Prostate gland (tissue), 2 donors: ENCODE data around the gene CDH13. TPM values are rescaled to one million over a fixed set of nuclear protein-coding genes. Genes with fewer than 3 reads are reported as not detected.
A peak's percentile ranks its signal among the peaks of the same experiment; 100 is the strongest.

ENCODE experiments used
- DNase-seq: peaks from one replicate; pipeline ENCODE4 v3.0.0-alpha.2; 2019; ENCODE audit warnings: low spot score
- H3K27ac ChIP-seq, 2 donors: fragments of 200-600 bp; sonication (generic); 2 replicates each; pipeline ENCODE4 v1.5.1; 2017 to 2019
- H3K27me3 ChIP-seq: fragments of 200-600 bp; sonication (generic); replicated peaks from 2 replicates; pipeline ENCODE4 v1.5.1; 2019; ENCODE audit not compliant: insufficient read depth
- H3K36me3 ChIP-seq, 2 donors: fragments of 200-600 bp; sonication (generic); 1 replicate in 1 of 2; 2 replicates in 1 of 2; pipeline versions ENCODE4 v1.5.1 to v1.8.1; 2017 to 2019
- H3K4me1 ChIP-seq: fragments of 200-600 bp; sonication (generic); replicated peaks from 2 replicates; pipeline ENCODE4 v1.5.1; 2019
- H3K4me3 ChIP-seq, 2 donors: fragments of 200-600 bp; sonication (generic); 2 replicates each; pipeline ENCODE4 v1.5.1; 2017 to 2019
- H3K9me3 ChIP-seq: fragments of 200-600 bp; sonication (generic); 2 replicates; pipeline ENCODE4 v1.5.1; 2017
- POLR2A ChIP-seq: fragments of 450-650 bp; IDR thresholded peaks from one replicate; pipeline ENCODE4 v1.6.1; 2016; ENCODE audit warnings: antibody characterized with exemption, mild to moderate bottlenecking
- POLR2AphosphoS5 ChIP-seq: sonication (generic); formaldehyde crosslinking; IDR thresholded peaks from one replicate; pipeline ENCODE4 v1.6.1; 2017; ENCODE audit warnings: antibody characterized with exemption
- WGBS: methylation state at CpG from one replicate; pipeline ENCODE4 v1.1.5; 2018; 5-methylcytosine and 5-hydroxymethylcytosine counted together
- intact Hi-C: fragments of 100-400 bp; cut with DNase I; formaldehyde crosslinking; loops from one replicate; pipeline ENCODE4 v1.14.2; 2022
- total RNA-seq, 2 donors: library from RNA; depleted of rRNA; stranded (reverse); fragments of >200 nt; gene quantifications; one replicate each; pipeline ENCODE4 v1.1.0, GENCODE V29; 2016
- TF ChIP-seq, protein P1 (sequence below), 4 experiments: fragments of 200-600 bp in 2 of 4; fragments of 450-650 bp in 2 of 4; sonication (generic) in 2 of 4; IDR thresholded peaks; 1 replicate in 3 of 4; 2 replicates in 1 of 4; pipeline ENCODE4 v1.5.1; 2016 to 2019; ENCODE audit warnings: antibody characterized with exemption in 4 of 4, mild to moderate bottlenecking in 2 of 4, moderate library complexity in 2 of 4

Gene CDH13
- total RNA-seq, 2 donors from 2014 or later: 20.6 to 23.0 TPM

DNA sequence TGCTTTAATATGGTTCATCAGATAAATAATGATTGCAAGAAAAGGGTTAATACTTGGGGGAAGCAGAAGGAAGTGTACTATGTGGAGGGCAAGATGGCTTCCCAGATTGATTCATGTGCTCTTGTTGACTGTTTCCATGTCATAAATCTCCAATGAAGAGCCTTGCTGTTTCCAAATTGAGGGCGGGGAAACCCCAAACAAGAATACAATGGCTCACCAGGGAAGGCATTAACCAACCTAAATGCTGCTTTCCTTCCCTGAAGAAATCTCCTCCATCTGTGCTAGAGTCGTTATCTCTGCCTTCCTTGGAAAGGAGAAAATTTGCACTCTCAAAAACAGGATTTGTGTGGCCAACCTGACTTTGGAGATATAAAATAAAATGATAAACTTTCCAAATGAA, 28.0 kb upstream of the CDH13 start:
- H3K9me3 ChIP-seq: no peaks in the 10 kb centered on the region
- intact Hi-C loops: no loop called here

DNA sequence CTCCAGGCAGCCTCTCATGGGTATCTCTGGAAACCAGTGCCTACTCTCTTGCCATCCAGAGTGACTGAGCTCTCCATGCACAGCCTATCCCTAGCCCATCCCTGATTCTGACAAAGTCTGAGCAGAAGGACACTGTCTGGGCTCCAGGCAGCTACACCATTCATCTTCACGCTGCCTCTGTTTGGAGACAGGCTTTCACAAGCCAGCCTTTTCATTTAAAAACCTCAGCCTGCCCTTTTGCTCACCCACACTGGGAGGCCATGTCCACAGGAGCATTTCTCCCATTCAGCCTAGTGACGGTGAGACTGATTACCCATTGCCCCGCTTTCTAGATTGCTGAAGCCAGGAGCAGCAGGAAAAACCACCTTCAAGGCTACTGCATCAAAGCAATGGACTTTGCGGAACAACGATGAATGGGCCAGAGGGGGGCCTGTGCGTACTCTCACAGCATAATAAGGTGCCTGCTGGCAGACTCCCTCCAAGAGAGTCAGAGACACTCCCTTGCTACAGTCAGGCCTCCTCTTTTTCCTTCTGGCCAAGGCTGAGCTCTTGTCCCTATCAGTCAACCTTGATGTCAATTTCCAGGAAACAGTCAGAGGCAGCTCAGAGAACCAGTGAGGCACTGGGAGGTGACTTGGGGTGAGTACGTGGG, 24.7 kb upstream of the CDH13 start:
- Histone ChIP-seq H3K27me3 (no peaks in the 10 kb centered on the region), H3K27ac (no peak overlapping the region), H3K4me1 (no peaks in the 10 kb centered on the region), H3K4me3 (no peak overlapping the region), H3K36me3 (no peaks in the 10 kb centered on the region), H3K9me3 (no peaks in the 10 kb centered on the region)
- intact Hi-C loops: no loop called here
- TF ChIP-seq POLR2A (no peak), POLR2AphosphoS5 (no peak)
- TF ChIP-seq, protein P1, sequence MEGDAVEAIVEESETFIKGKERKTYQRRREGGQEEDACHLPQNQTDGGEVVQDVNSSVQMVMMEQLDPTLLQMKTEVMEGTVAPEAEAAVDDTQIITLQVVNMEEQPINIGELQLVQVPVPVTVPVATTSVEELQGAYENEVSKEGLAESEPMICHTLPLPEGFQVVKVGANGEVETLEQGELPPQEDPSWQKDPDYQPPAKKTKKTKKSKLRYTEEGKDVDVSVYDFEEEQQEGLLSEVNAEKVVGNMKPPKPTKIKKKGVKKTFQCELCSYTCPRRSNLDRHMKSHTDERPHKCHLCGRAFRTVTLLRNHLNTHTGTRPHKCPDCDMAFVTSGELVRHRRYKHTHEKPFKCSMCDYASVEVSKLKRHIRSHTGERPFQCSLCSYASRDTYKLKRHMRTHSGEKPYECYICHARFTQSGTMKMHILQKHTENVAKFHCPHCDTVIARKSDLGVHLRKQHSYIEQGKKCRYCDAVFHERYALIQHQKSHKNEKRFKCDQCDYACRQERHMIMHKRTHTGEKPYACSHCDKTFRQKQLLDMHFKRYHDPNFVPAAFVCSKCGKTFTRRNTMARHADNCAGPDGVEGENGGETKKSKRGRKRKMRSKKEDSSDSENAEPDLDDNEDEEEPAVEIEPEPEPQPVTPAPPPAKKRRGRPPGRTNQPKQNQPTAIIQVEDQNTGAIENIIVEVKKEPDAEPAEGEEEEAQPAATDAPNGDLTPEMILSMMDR (IDR thresholded peaks at IDR 0.05): no peak
- DNase-seq: no peak
- 82% methylated on average over 7 of the region's 7 CpGs for WGBS

More for the DNA sequence above, 28.0 kb upstream of the CDH13 start:
- WGBS: 42% methylated on average over 2 of the region's 2 CpGs
- TF ChIP-seq POLR2AphosphoS5: no peak
- no peak for TF ChIP-seq POLR2A
- TF ChIP-seq, protein P1 (IDR thresholded peaks at IDR 0.05): no peak
- DNase-seq: no peak
- H3K36me3 ChIP-seq: no peaks in the 10 kb centered on the region
- no peaks in the 10 kb centered on the region for H3K4me1 ChIP-seq
- H3K27ac ChIP-seq: no peak overlapping the region
- H3K4me3 ChIP-seq: no peak overlapping the region
- peaks cover 4% of the 10 kb centered on the region for H3K27me3 ChIP-seq

DNA sequence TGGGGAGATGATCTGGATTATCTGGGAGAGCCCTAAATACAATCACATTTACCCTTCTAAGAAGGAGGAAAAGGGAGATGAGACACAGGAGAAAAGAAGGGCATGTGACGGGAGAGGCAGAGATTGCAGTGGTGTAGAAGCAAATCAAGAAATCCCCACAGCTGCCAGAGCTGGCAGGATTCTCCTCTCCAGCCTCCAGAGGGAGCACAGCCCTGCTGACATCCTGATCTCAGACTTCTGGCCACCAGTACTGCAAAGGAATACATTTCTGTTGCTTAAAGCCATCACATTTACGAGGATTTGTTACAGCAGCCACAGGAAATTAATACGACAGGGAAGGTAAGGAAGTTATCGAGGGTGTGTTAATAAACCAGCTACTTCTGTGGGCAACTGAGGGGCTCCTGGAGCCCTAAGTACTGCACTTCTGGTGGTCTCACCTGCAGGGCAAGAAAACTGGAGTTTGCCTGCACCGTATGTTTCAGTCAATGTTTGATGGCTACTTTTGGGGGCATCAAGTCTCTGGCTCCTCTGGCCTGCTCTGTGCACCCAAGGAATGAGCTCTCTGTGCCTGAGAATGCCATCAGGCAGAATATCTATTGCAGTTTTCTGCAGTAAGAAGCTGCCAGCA, 22.9 kb upstream of the CDH13 start:
- no peaks in the 10 kb centered on the region for H3K27me3 ChIP-seq
- peak; percentile 51 for DNase-seq
- TF ChIP-seq POLR2A (no peak), POLR2AphosphoS5 (no peak)
- TF ChIP-seq, protein P1 (IDR thresholded peaks at IDR 0.05): peak in 3 of 4 experiments; percentile 33 to 76 (median 39)
- H3K36me3 ChIP-seq: no peaks in the 10 kb centered on the region
- H3K9me3 ChIP-seq: no peaks in the 10 kb centered on the region
- 13% methylated on average over 5 of the region's 5 CpGs for WGBS
- intact Hi-C loops: no loop called here
- H3K4me1 ChIP-seq: no peaks in the 10 kb centered on the region
- H3K27ac ChIP-seq: no peak overlapping the region
- H3K4me3 ChIP-seq: no peak overlapping the region

DNA sequence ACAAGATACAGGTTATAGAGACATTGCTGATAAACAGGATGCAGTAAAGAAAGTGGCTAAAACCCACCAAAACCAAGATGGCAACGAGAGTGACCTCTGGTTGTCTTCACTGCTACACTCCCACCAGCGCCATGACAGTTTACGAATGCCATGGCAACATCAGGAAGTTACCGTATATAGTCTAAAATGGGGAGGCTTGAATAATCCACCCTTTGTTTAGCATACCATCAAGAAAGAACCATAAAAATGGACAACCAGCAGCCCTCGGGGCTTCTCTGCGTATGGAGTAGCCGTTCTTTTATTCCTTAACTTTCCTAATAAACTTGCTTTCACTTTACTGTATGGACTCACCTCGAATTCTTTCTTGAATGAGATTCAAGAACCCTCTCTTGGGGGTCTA, 21.7 kb upstream of the CDH13 start:
- Histone ChIP-seq H3K9me3 (no peaks in the 10 kb centered on the region), H3K4me1 (no peaks in the 10 kb centered on the region), H3K36me3 (no peaks in the 10 kb centered on the region), H3K4me3 (no peak overlapping the region), H3K27ac (no peak overlapping the region), H3K27me3 (no peaks in the 10 kb centered on the region)
- no peak for DNase-seq
- TF ChIP-seq POLR2AphosphoS5 (no peak), POLR2A (no peak)
- 86% methylated on average over 8 of the region's 8 CpGs for WGBS
- intact Hi-C loops: no loop called here

DNA sequence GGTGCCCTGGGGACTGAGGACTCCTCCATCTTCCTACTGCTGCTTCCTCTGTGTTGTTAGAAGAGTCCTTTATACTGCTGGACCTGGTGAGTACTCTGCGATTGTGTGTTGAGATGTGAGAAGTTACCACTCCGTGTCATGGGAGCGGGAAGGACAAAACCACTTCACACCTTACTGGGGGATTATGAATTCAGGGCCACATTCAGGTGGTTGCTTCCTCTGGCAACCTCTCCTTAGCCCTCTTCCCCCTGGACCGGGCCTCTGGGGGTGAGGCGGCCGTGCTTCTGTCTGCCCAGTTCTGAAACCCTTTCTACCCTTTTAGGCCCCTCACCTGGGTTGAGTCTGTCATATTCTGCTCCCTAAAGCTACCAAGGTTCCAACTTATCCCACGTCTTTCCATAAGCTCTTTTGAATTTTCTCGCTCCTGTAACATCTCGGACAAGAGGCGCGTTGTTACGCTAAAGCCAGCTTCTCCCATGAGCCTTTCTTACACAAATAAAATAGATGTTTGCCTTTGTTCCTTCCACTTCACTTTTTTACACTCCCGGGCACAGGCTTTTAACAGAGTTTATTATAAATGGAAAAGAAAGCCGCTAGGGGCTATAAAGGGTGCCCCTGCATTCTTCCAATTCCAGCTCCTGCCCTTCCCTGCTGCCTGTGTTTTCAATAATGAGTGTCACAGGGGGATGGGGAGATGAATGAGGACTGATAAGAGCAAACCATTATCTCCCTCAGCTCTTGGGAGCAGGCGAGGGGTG, 20.7 kb upstream of the CDH13 start:
- no peaks in the 10 kb centered on the region for H3K27me3 ChIP-seq
- no peaks in the 10 kb centered on the region for H3K4me1 ChIP-seq
- no peak for TF ChIP-seq POLR2A
- TF ChIP-seq, protein P1 (IDR thresholded peaks at IDR 0.05): no peak
- TF ChIP-seq POLR2AphosphoS5: no peak
- DNase-seq: no peak
- H3K27ac ChIP-seq: no peak overlapping the region
- no peaks in the 10 kb centered on the region for H3K36me3 ChIP-seq
- H3K4me3 ChIP-seq: no peak overlapping the region
- intact Hi-C loops: no loop called here
- H3K9me3 ChIP-seq: no peaks in the 10 kb centered on the region
- 58% methylated on average over 15 of the region's 15 CpGs for WGBS
